Activated naive CD4-positive, alpha-beta T cell treated with anti-CD3 and anti-CD28 coated beads, Interleukin-2, amount 50 U/mL, for 72 hours (primary cell): ENCODE measurements around the gene MAGEB5. TPM values are rescaled to one million over a fixed set of nuclear protein-coding genes. Genes with fewer than 3 reads are reported as not detected.
"Not testable (repeated sequence)": the region's sequence is repeated elsewhere in the genome, so short reads cannot be mapped to it uniquely, and the experiment has no call there.

Experiments
- ATAC-seq, 2 donors: fragments of 150-1000 bp; cut with Tn5 transposase; 2 replicates each; pipeline ENCODE4 v1.10.0; 2021; ENCODE audit warnings: mild to moderate bottlenecking in 2 of 2, moderate library complexity in 2 of 2
- DNase-seq, 2 donors: peaks; one replicate each; pipeline ENCODE4 v3.0.0; 2021 to 2022; ENCODE audit warnings: low spot score in 2 of 2
- H3K27ac Mint-ChIP-seq, 2 donors: one replicate each; pipeline ENCODE4 v1.8.0; 2022; ENCODE audit warnings: mild to moderate bottlenecking in 2 of 2, mixed read lengths in 2 of 2
- H3K36me3 Mint-ChIP-seq, 2 donors: one replicate each; pipeline ENCODE4 v1.8.0; 2022; ENCODE audit warnings: mixed read lengths in 2 of 2
- H3K9me3 Mint-ChIP-seq, 2 donors: one replicate each; pipeline ENCODE4 v1.8.0; 2022; ENCODE audit warnings: mixed read lengths in 2 of 2
- total RNA-seq, 2 donors: library from RNA; stranded (reverse); gene quantifications; one replicate each; pipeline ENCODE4 v1.2.3, GENCODE V29; 2022

MAGEB5 gene, protein sequence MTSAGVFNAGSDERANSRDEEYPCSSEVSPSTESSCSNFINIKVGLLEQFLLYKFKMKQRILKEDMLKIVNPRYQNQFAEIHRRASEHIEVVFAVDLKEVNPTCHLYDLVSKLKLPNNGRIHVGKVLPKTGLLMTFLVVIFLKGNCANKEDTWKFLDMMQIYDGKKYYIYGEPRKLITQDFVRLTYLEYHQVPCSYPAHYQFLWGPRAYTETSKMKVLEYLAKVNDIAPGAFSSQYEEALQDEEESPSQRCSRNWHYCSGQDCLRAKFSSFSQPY
- not detected for total RNA-seq

DNA sequence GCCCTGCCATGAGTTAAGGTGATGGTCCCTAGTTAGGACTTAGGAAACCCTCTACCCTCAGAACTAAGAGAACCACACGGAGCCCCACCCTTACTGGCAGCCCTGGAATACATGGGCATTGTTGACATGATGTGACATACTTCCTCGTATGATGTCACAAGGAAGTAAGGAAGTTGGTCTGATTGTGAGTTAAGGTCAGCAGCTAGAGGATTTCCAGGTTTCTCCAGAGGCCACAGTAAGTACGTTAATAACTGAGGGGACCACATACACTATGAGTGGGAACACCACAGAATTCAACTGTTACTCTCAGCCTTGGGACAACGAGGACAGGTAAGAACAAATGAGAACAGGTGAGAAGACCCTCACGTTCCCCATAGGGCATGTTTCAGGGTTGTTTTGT is at the start of gene MAGEB5:
Gene MAGEB5 (plus strand): TSS at position 301 of the 400 bp plus-strand sequence. CDS start 1,133 bp downstream, outside the sequence.
- ATAC-seq (no peak), DNase-seq (no peak)
- peaks cover 3 to 4% of the 10 kb centered on the region in 2 donors for H3K9me3 Mint-ChIP-seq
- no peaks in the 10 kb centered on the region for H3K36me3 Mint-ChIP-seq
- no peak within 1 kb of the TSS for H3K27ac Mint-ChIP-seq

- Mint-ChIP-seq H3K9me3 (no peaks in the 10 kb centered on the region), H3K27ac (no peak within 1 kb of the TSS), H3K36me3 (no peaks in the 10 kb centered on the region)
- ATAC-seq (no peak), DNase-seq (no peak)
These were observed 23.8 kb upstream of the MAGEB5 start, which contains the start of gene MAGEB6 for GRCh38 chrX:26192204-26192603. TSS of gene MAGEB6 (plus strand) at chrX:26192440. CDS start at chrX:26193847, 1,407 bp downstream.

DNA sequence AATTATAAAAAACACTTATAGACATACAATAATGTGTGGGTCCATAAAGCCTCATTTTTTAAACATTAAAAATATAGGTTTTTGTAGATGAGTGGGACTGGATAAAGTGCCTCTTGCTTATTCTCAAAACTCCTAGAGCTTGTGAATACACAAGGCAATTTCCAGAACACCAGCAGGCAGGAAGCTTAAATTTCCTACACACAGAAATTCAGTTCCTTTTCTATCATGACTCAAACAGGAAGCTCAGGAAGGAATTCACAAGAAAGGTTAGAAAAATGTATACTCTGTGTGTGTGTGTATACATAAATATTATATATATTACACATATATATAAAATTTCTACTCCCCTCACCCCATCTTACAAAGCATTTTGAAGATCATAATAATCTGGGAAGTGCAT is 12.4 kb upstream of the MAGEB5 start:
- Mint-ChIP-seq H3K9me3 (no peaks in the 10 kb centered on the region), H3K27ac (no peak overlapping the region), H3K36me3 (no peaks in the 10 kb centered on the region)
- DNase-seq = no peak
- ATAC-seq = no peak

DNA sequence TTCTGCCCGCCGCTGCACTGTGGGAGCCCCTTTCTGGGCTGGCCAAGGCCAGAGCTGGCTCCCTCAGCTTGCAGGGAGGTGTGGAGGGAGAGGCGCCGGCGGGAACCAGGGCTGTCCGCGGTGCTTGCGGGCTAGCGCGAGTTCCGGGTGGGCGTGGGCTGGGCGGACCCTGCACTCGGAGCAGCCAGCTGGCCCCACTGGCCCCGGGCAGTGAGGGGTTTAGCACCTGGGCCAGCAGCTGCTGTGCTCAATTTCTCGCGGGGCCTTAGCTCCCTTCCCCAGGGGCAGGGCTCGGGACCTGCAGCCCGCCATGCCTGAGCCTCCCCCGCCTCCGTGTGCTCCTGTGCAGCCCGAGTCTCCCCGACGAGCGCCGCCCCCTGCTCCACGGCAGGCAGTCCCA is 11.3 kb upstream of the MAGEB5 start:
- not testable (repeated sequence) for DNase-seq, H3K27ac Mint-ChIP-seq, ATAC-seq, H3K9me3 Mint-ChIP-seq, H3K36me3 Mint-ChIP-seq

DNA sequence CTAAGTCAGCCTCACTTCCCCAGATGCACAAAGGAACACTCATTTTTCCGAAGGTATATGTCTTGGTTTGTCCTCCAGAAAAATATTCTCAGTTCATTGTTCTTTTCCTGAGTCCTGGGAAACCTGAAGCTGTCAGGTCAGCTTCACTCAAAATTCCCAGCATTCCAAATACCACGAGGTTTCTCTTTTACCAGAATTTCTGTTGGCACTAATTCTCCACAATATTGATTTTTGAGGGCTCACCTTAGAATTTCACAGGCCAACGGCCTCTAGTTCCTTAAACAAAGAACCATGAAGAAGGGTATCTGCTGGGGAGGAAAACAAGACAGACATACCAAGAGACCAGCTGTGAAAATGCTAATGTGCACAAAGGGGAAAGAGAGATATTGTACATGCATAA is 8.0 kb upstream of the MAGEB5 start:
- H3K27ac Mint-ChIP-seq = no peak overlapping the region
- ATAC-seq (no peak), DNase-seq (no peak)
- H3K36me3 Mint-ChIP-seq = no peaks in the 10 kb centered on the region
- peaks cover 0 to 1% of the 10 kb centered on the region in 2 donors for H3K9me3 Mint-ChIP-seq

DNA sequence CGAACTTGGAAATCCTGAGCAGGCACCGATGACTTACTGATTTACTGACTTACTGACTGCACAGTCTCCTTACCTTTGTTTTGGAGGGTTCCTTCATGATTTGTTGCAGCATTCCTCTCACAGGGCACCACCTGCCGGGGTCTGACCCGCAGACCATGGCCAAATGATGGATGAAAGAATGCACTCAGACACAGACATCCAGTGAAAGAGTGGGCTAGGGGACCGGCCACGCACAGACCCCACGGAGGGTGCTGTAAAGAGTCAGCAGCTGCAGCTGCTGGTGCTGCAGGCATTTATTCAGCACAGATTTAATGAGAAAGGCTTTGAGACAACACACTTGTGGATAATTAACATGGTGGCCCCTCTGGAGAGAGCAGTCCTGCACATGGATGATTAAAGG is 3.4 kb downstream of the MAGEB5 start:
- Mint-ChIP-seq H3K27ac (no peak overlapping the region), H3K9me3 (peaks cover 0 to 3% of the 10 kb centered on the region in 2 donors), H3K36me3 (no peaks in the 10 kb centered on the region)
- DNase-seq (no peak), ATAC-seq (no peak)

DNA sequence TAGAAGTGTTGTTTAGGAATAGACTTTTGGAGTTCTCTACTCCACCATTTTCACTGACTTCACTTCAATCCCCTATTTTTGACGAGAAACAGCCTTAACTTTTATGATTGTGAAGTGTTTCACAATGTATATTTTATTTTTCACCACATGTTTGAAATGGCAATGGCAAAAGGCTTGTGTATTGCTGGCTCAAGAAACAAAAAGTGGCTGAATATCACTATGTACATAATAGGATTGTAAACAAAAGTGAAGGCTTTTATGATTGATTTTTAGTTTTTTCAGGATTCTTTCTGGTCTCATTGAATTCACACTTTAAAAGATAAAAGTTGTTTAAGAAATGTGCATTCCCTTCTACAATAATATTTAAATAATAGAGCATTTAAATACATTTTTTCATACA is 18.2 kb downstream of the MAGEB5 start:
- ATAC-seq = no peak

GRCh38 chrX:26253526-26253925 is 37.6 kb downstream of the MAGEB5 start:
- ATAC-seq (no peak), DNase-seq (no peak)
- no peak overlapping the region for H3K27ac Mint-ChIP-seq
- peaks cover 0 to 6% of the 10 kb centered on the region in 2 donors for H3K9me3 Mint-ChIP-seq
- H3K36me3 Mint-ChIP-seq = no peaks in the 10 kb centered on the region

More for the DNA sequence above, 18.2 kb downstream of the MAGEB5 start:
- no peaks in the 10 kb centered on the region for H3K36me3 Mint-ChIP-seq
- DNase-seq = no peak
- H3K9me3 Mint-ChIP-seq = peaks cover 0 to 11% of the 10 kb centered on the region in 2 donors
- H3K27ac Mint-ChIP-seq = no peak overlapping the region

DNA sequence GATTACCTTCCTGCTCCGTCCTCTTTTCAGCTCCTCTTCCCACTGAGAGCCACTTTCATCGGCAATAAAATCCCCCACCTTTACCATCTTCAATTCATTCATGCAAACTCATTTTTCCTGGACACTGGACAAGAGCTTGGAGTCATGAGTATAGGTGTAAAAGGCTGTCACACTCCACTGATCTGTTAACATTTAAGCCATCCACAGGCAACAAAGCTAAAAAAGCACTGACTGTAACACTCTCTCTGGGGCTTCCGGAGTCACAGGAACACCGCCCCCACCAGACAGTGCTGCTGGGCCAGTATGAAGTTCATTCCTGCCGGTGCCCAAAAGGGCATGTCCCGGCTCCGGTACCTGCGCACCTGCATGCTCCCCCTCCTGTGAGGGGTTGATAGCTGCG is 38.5 kb downstream of the MAGEB5 start:
- Mint-ChIP-seq H3K27ac (no peak overlapping the region), H3K9me3 (peaks cover 0 to 6% of the 10 kb centered on the region in 2 donors), H3K36me3 (no peaks in the 10 kb centered on the region)
- no peak for ATAC-seq
- DNase-seq = no peak

GRCh38 chrX:26262121-26262523 is 46.2 kb downstream of the MAGEB5 start:
- DNase-seq = no peak
- peaks cover 0 to 4% of the 10 kb centered on the region in 2 donors for H3K9me3 Mint-ChIP-seq
- no peak overlapping the region for H3K27ac Mint-ChIP-seq
- H3K36me3 Mint-ChIP-seq = no peaks in the 10 kb centered on the region
- no peak for ATAC-seq

Other genes starting within 250 kb of the MAGEB5 start
- gene MAGEB18, start 77.8 kb upstream of the MAGEB5 start, total RNA-seq = not detected
- gene MAGEB6B, start 55.6 kb upstream of the MAGEB5 start, total RNA-seq = not detected
- not detected for gene MAGEB6, start 23.7 kb upstream of the MAGEB5 start, total RNA-seq